ENCODE measurements around the gene TAF1C.

TAF1C gene

DNA sequence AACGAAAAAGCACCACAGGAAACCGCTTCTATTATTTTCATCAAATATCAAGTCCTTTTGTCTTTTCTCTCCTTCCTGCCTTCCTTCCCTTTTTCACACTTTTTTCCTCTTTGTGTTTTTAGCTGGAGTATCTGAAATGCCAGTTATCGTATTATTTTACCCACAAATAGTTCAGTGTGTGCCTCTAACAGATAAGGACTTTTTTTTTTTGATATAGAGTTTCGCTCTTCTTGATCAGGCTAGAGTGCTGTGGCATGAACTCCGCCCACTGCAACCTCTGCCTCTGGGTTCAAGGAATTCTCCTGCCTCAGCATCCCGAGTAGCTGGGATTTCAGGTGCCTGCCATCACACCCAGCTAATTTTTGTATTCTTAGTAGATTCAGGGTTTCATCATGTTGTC, 31.1 kb downstream of the TAF1C start:
- DNase-seq = no peak

GRCh38 chr16:84155226-84155625, 31.6 kb downstream of the TAF1C start:
- no peak for DNase-seq

- no peak for DNase-seq
Observed at GRCh38 chr16:84153660-84154214, 33.1 kb downstream of the TAF1C start.

- no peak for DNase-seq
Observed at GRCh38 chr16:84150926-84151325, 35.9 kb downstream of the TAF1C start.

- DNase-seq = peak; percentile 71
Observed at GRCh38 chr16:84144859-84145639, 41.8 kb downstream of the TAF1C start, which contains the start of the genes DNAAF1 and HSDL1. TSS of gene DNAAF1 (plus strand) at chr16:84145308. CDS start at chr16:84145441, 133 bp downstream. TSS of gene HSDL1 (minus strand) at chr16:84145177. CDS start at chr16:84131321, 13,856 bp downstream.

DNA sequence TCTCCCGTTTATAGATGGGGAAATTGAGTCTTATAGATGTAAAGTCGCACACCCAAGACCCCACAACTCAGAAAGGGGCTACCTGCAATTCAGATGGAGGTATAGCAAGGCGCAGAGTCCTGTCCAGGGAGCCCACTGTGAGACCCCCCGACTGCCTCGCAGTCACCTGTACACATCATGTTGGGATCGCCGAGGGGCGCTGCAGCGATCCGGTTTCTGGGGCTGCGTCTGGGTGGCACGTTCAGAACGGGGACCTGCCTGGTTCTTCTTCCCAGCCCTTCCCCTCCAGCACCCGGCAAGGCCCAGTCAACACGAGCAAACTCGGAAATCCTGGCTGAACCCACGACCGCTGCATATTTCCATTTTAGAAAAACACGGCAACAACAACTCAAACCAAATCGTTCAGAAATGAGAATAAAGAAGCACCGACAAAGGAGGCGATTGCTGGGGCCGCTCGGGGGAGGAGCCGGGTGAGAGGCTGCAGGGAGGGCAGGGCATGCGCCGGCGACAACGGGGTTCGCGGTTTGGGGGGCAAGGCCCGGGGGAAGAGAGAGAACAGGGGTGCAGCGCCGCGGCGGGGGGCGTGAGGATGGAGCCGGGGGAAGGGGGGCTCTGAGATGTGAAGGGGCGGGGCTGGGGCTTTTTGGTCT, 42.5 kb downstream of the TAF1C start:
- DNase-seq = peak; percentile 5

DNA sequence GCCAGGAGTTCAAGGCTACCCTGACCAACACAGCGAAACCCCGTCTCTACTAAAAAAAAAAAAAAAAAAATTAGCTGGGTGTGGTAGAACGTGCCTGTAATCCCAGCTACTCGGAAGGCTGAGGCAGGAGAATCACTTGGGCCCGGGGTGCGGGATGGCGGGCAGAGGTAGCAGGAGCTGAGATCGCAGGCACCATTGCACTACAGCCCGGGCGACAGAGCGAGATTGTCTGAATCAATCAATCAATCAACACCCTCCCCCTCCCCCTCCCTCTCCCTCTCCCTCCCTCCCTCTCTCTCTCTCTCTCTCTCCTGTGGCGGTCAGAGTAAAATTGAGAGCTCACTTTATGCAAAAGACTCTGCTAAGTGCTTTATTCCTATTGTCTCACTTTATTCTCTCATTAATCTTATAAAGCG, 43.1 kb downstream of the TAF1C start:
- DNase-seq = no peak

- DNase-seq = no peak
Observed at GRCh38 chr16:84143081-84143480, 43.8 kb downstream of the TAF1C start.

- no peak for DNase-seq
Observed at GRCh38 chr16:84141143-84141670, 45.6 kb downstream of the TAF1C start.

- no peak for DNase-seq
Observed at GRCh38 chr16:84139628-84140258, 47.1 kb downstream of the TAF1C start.

GRCh38 chr16:84138824-84139627, 47.8 kb downstream of the TAF1C start:
- no peak for DNase-seq

- no peak for DNase-seq
Observed at GRCh38 chr16:84138500-84138823, 48.4 kb downstream of the TAF1C start.

DNA sequence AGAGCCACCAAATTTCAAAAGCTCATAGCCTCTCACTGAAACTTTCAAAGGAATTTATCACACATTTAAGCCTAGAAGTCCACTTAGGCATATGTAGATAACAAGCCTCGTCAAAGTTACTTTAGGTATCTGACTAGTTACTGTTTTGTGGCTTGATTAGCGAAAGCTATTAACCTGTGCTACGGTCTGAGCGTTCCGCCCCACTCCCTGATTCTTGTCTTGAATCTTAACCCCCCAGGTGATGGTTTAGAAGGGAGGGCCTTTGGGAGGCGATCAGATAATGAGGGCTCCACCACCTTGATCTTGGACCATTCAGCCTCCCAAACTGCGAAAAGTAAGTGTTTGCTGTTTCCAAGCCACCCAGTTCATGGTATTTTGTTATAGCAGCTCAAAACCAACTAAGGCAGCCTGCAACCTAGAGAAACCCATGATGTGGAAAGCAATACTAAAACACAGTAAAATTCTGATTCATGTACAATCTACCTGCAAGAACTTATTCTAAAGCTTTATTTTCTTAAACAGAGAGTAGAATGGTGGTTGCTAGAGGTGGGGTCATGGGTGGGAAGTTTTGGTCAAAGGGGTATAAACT, 49.0 kb downstream of the TAF1C start:
- no peak for DNase-seq

DNA sequence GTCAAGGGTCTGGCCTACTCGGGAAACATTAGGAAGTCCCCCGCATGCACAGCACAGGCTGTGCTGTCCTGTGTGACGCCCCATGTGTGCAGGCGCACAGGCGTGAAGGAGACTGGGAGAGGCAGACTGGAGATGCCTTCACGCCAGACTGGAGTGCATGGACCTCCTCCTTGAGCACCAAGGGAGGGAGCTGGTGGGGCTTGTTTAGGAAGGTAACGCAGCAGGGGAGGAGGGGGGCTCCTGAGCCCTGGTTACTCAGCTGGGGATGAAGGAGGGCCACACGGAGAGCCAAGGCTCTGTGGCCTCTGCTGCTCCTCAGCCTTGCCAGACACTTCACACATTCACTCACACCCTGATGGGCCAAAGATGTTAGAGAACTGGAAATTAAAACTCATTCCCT, 49.6 kb downstream of the TAF1C start:
- DNase-seq = no peak

- DNase-seq = no peak
Observed at GRCh38 chr16:84136331-84137125, 50.3 kb downstream of the TAF1C start.

DNA sequence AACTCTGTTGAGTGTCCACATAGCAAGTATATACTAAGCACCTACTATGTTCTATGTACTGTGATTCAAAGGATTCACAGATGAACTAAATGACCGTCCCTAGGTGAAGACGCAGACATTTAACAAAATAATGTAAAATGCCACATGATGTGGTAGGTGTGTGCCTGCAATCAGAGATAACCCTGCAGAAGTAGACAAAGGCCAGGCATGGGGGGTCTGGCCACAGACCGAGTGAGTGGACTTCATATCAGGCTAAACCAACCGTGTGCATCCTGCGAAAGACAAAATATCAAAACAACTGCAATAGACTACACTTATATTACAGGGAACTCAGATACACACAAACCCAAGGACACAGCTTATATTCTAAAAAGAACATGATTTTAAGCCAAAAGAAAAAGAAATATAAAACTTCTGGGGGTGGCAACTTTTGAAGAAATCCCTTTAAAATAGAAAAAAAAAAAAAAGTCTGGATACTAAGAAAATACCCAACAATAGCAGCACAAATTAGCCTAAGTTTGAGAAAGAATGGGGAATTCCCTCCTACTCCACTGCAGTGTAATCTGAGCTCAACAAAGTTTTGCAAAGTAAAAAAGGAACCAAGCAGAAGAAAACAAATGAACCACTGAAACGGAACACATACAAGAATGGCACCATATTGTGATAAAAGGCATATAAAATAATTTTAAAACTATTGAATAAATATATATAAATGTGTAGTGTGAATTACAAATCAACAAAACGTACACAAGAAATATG, 54.2 kb downstream of the TAF1C start:
- DNase-seq = no peak

DNA sequence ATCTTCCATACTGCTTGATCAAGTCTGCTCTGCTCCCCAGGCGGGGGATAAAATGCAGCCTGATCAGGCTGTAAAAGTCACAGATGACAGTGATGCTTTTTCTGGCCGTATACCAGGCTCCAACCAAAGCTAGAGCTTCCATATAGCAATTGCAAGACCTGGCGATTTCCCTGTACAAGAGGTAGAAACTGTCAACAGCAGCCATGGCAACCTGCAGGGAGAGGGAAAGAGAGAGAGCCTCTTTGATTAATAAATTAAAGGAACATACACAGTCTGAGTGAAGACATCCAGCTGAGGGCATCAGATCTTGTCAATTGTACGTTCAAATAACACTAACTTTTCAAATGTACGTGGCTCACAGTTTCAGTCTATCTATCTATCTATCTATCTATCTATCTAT, 55.7 kb downstream of the TAF1C start:
- DNase-seq = no peak
